ENCODE data around the gene CFAP206. TPM values are rescaled to one million over a fixed set of nuclear protein-coding genes. Genes with fewer than 3 reads are reported as not detected.

Gene CFAP206
- total RNA-seq, 2 donors from 2014 or later: 0.30 TPM; not detected in 1

- ATAC-seq: peak; percentile 95
- no peak overlapping the region for H3K27ac Mint-ChIP-seq
- no peaks in the 10 kb centered on the region for H3K36me3 Mint-ChIP-seq (ENCODE audit: low read depth)
- no peak overlapping the region for H3K4me3 Mint-ChIP-seq
- H3K4me1 Mint-ChIP-seq: peaks cover 4% of the 10 kb centered on the region
- DNase-seq: peak in 1 of 3 donors; percentile 23
- H3K27me3 Mint-ChIP-seq: peaks cover 4% of the 10 kb centered on the region
- H3K9me3 ChIP-seq (ENCODE audit: control insufficient read depth, low read length, poor library complexity, severe bottlenecking): no peaks in the 10 kb centered on the region
Observed at GRCh38 chr6:87393026-87393622, 14.6 kb upstream of the CFAP206 start.

- Mint-ChIP-seq H3K36me3 (ENCODE audit: low read depth) (peaks cover 3% of the 10 kb centered on the region), H3K4me3 (no peak overlapping the region), H3K27ac (no peak overlapping the region), H3K4me1 (peaks cover 7% of the 10 kb centered on the region), H3K27me3 (peaks cover 13% of the 10 kb centered on the region)
- ATAC-seq (no peak), DNase-seq (no peak)
- no peaks in the 10 kb centered on the region for H3K9me3 ChIP-seq (ENCODE audit: control insufficient read depth, low read length, poor library complexity, severe bottlenecking)
Observed at GRCh38 chr6:87395431-87395830, 12.3 kb upstream of the CFAP206 start.

- Mint-ChIP-seq H3K27ac (no peak overlapping the region), H3K4me1 (peaks cover 7% of the 10 kb centered on the region), H3K4me3 (no peak overlapping the region), H3K27me3 (peaks cover 13% of the 10 kb centered on the region), H3K36me3 (ENCODE audit: low read depth) (peaks cover 3% of the 10 kb centered on the region)
- DNase-seq (no peak), ATAC-seq (no peak)
- H3K9me3 ChIP-seq (ENCODE audit: control insufficient read depth, low read length, poor library complexity, severe bottlenecking): no peaks in the 10 kb centered on the region
Observed at GRCh38 chr6:87396595-87397392, 11.0 kb upstream of the CFAP206 start.

- DNase-seq (no peak), ATAC-seq (no peak)
- no peaks in the 10 kb centered on the region for H3K9me3 ChIP-seq (ENCODE audit: control insufficient read depth, low read length, poor library complexity, severe bottlenecking)
- H3K4me1 Mint-ChIP-seq: peaks cover 7% of the 10 kb centered on the region
- H3K36me3 Mint-ChIP-seq (ENCODE audit: low read depth): peaks cover 3% of the 10 kb centered on the region
- H3K27me3 Mint-ChIP-seq: peaks cover 13% of the 10 kb centered on the region
- H3K27ac Mint-ChIP-seq: no peak overlapping the region
- no peak overlapping the region for H3K4me3 Mint-ChIP-seq
Observed at GRCh38 chr6:87397656-87398055, 10.1 kb upstream of the CFAP206 start.

GRCh38 chr6:87401832-87402231 is 5.9 kb upstream of the CFAP206 start:
- Mint-ChIP-seq H3K4me1 (peaks cover 5% of the 10 kb centered on the region), H3K4me3 (no peak overlapping the region), H3K27me3 (peaks cover 25% of the 10 kb centered on the region), H3K27ac (no peak overlapping the region), H3K36me3 (ENCODE audit: low read depth) (peaks cover 3% of the 10 kb centered on the region)
- DNase-seq (no peak), ATAC-seq (no peak)
- no peaks in the 10 kb centered on the region for H3K9me3 ChIP-seq (ENCODE audit: control insufficient read depth, low read length, poor library complexity, severe bottlenecking)

- H3K4me3 Mint-ChIP-seq: peak overlapping the region; percentile 90
- ATAC-seq: no peak
- peaks cover 8% of the 10 kb centered on the region for H3K4me1 Mint-ChIP-seq
- peaks cover 4% of the 10 kb centered on the region for H3K36me3 Mint-ChIP-seq (ENCODE audit: low read depth)
- peaks cover 23% of the 10 kb centered on the region for H3K27me3 Mint-ChIP-seq
- no peaks in the 10 kb centered on the region for H3K9me3 ChIP-seq (ENCODE audit: control insufficient read depth, low read length, poor library complexity, severe bottlenecking)
- peak overlapping the region; percentile 82 for H3K27ac Mint-ChIP-seq
- DNase-seq: peak in 1 of 3 donors; percentile 8
Observed at GRCh38 chr6:87407561-87407900, 241 bp upstream of the CFAP206 start.

- H3K4me3 Mint-ChIP-seq: peak overlapping the region; percentile 90
- peaks cover 30% of the 10 kb centered on the region for H3K27me3 Mint-ChIP-seq
- peaks cover 8% of the 10 kb centered on the region for H3K4me1 Mint-ChIP-seq
- H3K9me3 ChIP-seq (ENCODE audit: control insufficient read depth, low read length, poor library complexity, severe bottlenecking): no peaks in the 10 kb centered on the region
- peak overlapping the region; percentile 82 for H3K27ac Mint-ChIP-seq
- DNase-seq: no peak
- no peak for ATAC-seq
- peaks cover 4% of the 10 kb centered on the region for H3K36me3 Mint-ChIP-seq (ENCODE audit: low read depth)
Observed at GRCh38 chr6:87408721-87409155, 966 bp downstream of the CFAP206 start.

- ATAC-seq: no peak
- H3K27ac Mint-ChIP-seq: no peak overlapping the region
- no peak for DNase-seq
Observed at GRCh38 chr6:87419266-87419665, 11.5 kb downstream of the CFAP206 start.

GRCh38 chr6:87420360-87420759 is 12.6 kb downstream of the CFAP206 start:
- ATAC-seq (no peak), DNase-seq (no peak)
- Mint-ChIP-seq H3K4me3 (no peak overlapping the region), H3K36me3 (ENCODE audit: low read depth) (no peaks in the 10 kb centered on the region), H3K27me3 (no peaks in the 10 kb centered on the region), H3K4me1 (no peaks in the 10 kb centered on the region), H3K27ac (no peak overlapping the region)
- H3K9me3 ChIP-seq (ENCODE audit: control insufficient read depth, low read length, poor library complexity, severe bottlenecking): no peaks in the 10 kb centered on the region

More at GRCh38 chr6:87419266-87419665, 11.5 kb downstream of the CFAP206 start:
- no peaks in the 10 kb centered on the region for H3K9me3 ChIP-seq (ENCODE audit: control insufficient read depth, low read length, poor library complexity, severe bottlenecking)
- Mint-ChIP-seq H3K4me3 (no peak overlapping the region), H3K36me3 (ENCODE audit: low read depth) (no peaks in the 10 kb centered on the region), H3K27me3 (no peaks in the 10 kb centered on the region), H3K4me1 (no peaks in the 10 kb centered on the region)

- DNase-seq: no peak
- H3K4me3 Mint-ChIP-seq: no peak overlapping the region
- H3K27me3 Mint-ChIP-seq: no peaks in the 10 kb centered on the region
- no peak for ATAC-seq
- H3K9me3 ChIP-seq (ENCODE audit: control insufficient read depth, low read length, poor library complexity, severe bottlenecking): no peaks in the 10 kb centered on the region
- no peaks in the 10 kb centered on the region for H3K4me1 Mint-ChIP-seq
- H3K36me3 Mint-ChIP-seq (ENCODE audit: low read depth): no peaks in the 10 kb centered on the region
- H3K27ac Mint-ChIP-seq: no peak overlapping the region
Observed at GRCh38 chr6:87421576-87421975, 13.8 kb downstream of the CFAP206 start.

- DNase-seq (no peak), ATAC-seq (no peak)
- no peaks in the 10 kb centered on the region for H3K4me1 Mint-ChIP-seq
- H3K9me3 ChIP-seq (ENCODE audit: control insufficient read depth, low read length, poor library complexity, severe bottlenecking): no peaks in the 10 kb centered on the region
- H3K27ac Mint-ChIP-seq: no peak overlapping the region
- no peak overlapping the region for H3K4me3 Mint-ChIP-seq
- no peaks in the 10 kb centered on the region for H3K36me3 Mint-ChIP-seq (ENCODE audit: low read depth)
- H3K27me3 Mint-ChIP-seq: peaks cover 18% of the 10 kb centered on the region
Observed at GRCh38 chr6:87426789-87427188, 19.0 kb downstream of the CFAP206 start.

GRCh38 chr6:87430499-87430898 is 22.7 kb downstream of the CFAP206 start:
- no peaks in the 10 kb centered on the region for H3K9me3 ChIP-seq (ENCODE audit: control insufficient read depth, low read length, poor library complexity, severe bottlenecking)
- ATAC-seq: no peak
- no peak overlapping the region for H3K4me3 Mint-ChIP-seq
- no peaks in the 10 kb centered on the region for H3K36me3 Mint-ChIP-seq (ENCODE audit: low read depth)
- H3K27ac Mint-ChIP-seq: no peak overlapping the region
- H3K27me3 Mint-ChIP-seq: peaks cover 19% of the 10 kb centered on the region
- no peak for DNase-seq
- H3K4me1 Mint-ChIP-seq: no peaks in the 10 kb centered on the region

GRCh38 chr6:87431263-87431662 is 23.5 kb downstream of the CFAP206 start:
- H3K36me3 Mint-ChIP-seq (ENCODE audit: low read depth): no peaks in the 10 kb centered on the region
- no peak overlapping the region for H3K4me3 Mint-ChIP-seq
- peaks cover 22% of the 10 kb centered on the region for H3K27me3 Mint-ChIP-seq
- no peak for DNase-seq
- no peaks in the 10 kb centered on the region for H3K4me1 Mint-ChIP-seq
- H3K27ac Mint-ChIP-seq: no peak overlapping the region
- no peak for ATAC-seq
- H3K9me3 ChIP-seq (ENCODE audit: control insufficient read depth, low read length, poor library complexity, severe bottlenecking): no peaks in the 10 kb centered on the region

- ATAC-seq (peak; percentile 82), DNase-seq (peak; percentile 14 to 25 (median 14))
- Mint-ChIP-seq H3K4me1 (no peaks in the 10 kb centered on the region), H3K4me3 (no peak overlapping the region), H3K27ac (no peak overlapping the region), H3K36me3 (ENCODE audit: low read depth) (no peaks in the 10 kb centered on the region), H3K27me3 (peaks cover 6% of the 10 kb centered on the region)
- no peaks in the 10 kb centered on the region for H3K9me3 ChIP-seq (ENCODE audit: control insufficient read depth, low read length, poor library complexity, severe bottlenecking)
Observed at GRCh38 chr6:87436435-87436834, 28.7 kb downstream of the CFAP206 start.

All from T-helper 17 cell (primary cell).